Measurements from ENCODE around the gene MYEOV.

MYEOV gene

DNA sequence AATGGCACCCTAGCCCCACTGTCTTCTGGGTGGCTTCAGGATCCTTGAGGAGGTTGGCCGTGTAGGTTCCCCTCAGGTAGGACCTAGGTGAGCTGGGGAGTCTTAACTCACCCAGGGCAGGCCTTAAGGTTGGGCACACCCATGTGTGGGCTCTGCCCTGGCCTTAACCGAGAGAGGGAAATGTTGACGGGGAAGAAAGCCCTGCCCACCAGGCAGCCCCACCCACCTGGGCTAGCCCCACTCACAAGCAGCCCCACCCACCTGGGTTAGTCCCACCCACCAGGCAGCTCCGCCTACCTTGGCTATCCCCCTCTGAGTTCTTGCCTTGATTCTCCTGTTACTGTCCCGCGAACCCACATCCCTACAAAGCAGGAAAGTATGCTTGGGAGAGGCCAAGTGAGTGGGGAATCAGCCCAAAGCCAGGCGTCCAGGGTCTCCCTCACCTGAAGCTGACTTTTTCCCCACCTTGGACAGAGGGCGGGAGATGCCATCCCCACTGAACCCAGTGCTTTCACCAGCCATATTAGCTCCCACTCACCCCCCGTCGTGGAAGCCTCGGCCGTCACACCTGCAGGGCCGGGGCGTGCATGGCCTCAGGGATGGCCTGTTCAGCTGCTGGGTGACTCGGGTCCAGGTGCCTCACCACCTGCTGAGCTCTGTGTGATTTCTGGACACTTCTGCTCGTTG, at the start of gene MYEOV:
Gene MYEOV, plus strand, starts transcription at position 337 of the 687 bp plus-strand sequence. CDS start 1,200 bp downstream, outside the sequence.
- TF ChIP-seq, protein P1, sequence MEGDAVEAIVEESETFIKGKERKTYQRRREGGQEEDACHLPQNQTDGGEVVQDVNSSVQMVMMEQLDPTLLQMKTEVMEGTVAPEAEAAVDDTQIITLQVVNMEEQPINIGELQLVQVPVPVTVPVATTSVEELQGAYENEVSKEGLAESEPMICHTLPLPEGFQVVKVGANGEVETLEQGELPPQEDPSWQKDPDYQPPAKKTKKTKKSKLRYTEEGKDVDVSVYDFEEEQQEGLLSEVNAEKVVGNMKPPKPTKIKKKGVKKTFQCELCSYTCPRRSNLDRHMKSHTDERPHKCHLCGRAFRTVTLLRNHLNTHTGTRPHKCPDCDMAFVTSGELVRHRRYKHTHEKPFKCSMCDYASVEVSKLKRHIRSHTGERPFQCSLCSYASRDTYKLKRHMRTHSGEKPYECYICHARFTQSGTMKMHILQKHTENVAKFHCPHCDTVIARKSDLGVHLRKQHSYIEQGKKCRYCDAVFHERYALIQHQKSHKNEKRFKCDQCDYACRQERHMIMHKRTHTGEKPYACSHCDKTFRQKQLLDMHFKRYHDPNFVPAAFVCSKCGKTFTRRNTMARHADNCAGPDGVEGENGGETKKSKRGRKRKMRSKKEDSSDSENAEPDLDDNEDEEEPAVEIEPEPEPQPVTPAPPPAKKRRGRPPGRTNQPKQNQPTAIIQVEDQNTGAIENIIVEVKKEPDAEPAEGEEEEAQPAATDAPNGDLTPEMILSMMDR (IDR thresholded peaks at IDR 0.05; ENCODE audit: borderline replicate concordance, insufficient read depth, low read depth, low read length): no peak
- peak within 1 kb of the TSS; percentile 37 for H3K4me3 ChIP-seq (ENCODE audit: low read depth, low read length)

DNA sequence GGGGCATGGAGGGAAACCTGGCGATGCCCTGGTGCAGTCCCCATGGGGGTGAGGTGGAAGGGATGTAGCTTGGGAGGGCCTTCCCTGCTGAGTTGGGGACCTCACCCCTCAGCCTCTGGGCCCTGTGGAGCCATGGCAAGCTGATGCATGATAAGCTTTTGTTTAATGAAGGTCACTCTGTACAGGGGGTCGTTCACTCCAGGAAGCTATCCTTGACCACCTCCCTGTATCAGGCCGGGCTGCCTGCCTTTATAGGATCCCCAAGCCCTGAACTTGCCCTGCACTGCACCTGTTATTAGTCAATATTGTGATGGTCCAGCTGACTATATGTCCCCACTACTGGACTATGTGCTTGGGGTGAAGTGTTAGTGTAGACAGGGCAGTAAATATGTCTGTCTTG, 49.7 kb upstream of the MYEOV start:
- no peak overlapping the region for H3K4me3 ChIP-seq (ENCODE audit: low read depth, low read length)
- TF ChIP-seq, protein P1 (IDR thresholded peaks at IDR 0.05; ENCODE audit: borderline replicate concordance, insufficient read depth, low read depth, low read length): no peak

DNA sequence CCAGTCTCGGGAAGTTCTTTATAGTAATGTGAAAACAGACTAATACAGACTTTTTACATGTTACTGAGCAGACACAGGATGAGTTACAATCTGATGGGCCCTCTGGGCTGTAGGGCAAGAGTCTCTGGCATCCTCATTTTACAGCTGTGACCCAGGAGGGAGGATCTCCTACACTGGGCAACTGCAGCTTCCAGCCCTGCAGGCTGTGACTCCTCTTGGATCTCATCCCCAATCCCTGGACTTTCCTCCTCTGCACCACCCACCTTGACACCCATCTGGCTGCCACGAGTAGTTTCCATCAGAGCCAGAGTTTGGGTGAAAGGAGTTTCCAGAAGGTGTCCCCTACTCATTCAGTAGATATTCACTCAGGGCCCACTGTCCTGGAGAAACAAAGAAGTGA, 48.9 kb upstream of the MYEOV start:
- TF ChIP-seq, protein P1 (IDR thresholded peaks at IDR 0.05; ENCODE audit: borderline replicate concordance, insufficient read depth, low read depth, low read length): no peak
- no peak overlapping the region for H3K4me3 ChIP-seq (ENCODE audit: low read depth, low read length)

DNA sequence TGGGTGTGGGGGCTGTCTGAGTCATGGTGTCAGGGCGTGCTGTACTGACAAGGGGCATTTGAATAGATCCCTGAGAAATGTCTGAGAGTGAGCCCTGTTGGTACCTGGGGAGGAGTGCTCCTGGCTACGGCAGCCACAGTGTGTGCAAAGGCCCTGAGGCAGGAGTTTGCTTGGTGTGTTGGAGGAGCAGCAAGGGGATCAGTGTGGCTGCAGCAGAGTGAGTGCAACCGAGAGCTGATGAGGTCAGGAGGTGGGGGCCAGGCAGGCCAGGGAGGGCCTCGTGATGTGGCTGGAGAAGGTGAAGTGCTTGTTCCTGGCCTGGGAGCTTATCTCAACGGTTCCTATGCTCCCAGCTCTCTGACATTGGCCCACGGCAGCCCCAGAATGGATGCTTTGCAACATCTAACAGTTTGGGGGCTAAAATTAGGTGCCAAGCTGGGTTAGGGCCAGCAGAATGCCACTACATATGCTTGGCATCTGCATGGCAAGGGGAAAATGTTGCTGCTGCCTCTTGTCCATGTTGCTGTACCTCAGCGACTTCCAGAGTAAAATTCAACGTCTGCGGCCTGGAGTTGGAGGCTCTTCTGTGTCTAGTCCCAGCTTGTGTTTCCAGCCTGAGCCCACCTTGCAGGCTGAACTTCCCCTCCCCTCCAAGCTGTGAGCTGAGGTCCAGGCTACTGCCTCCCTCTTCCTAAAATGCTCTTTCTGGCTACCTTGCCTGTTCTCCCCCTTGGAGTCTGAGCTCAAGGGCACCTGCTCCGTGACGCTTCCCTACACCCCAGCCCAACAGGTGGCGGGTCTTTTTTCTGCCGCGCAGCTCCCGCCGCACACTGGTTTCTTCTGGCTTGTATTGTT, 48.2 kb upstream of the MYEOV start:
- no peak overlapping the region for H3K4me3 ChIP-seq (ENCODE audit: low read depth, low read length)
- TF ChIP-seq, protein P1 (IDR thresholded peaks at IDR 0.05; ENCODE audit: borderline replicate concordance, insufficient read depth, low read depth, low read length): no peak

DNA sequence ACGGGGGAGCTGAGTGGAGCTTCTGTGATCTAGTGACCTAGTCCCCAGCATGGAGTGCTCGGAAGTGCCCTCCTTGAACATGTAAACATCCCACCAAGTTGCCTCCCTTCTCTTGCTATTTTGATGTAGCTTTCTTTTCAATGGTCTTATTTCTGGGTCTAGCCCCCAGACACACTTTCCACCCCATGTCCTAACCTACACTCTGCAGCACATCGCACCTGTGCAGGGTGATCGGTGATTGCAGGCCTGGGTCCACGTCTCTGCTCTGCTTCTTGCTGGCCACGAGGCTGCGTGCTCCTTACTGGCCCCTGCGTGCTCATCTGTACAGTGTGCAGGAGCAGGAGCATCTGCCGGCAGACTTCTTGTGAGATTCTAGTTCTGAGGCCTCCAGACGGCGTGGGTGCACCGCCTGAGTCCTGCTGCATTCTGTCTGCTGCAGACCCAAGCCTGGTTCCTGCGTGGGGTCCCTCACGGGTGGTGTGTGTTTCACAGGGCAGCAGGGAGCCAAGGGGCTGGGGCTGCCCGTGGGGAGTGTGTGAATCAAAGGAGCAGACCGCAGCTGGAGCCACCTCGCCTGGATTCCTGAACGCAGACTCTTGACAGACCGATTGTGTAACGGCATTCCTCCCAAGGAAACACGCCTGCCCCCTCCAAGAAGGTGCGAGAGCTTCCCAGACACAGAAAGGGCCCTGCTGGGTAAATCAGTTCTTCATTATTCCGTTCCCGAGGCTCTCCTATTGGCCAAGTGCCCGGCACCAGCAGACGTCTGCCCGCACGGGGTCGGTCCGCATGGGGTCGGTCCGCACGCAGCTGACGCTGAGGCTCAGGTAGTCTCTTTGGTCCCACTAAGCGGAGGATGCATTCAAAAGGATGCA, 44.4 kb upstream of the MYEOV start:
- H3K4me3 ChIP-seq (ENCODE audit: low read depth, low read length): no peak overlapping the region
- TF ChIP-seq, protein P1 (IDR thresholded peaks at IDR 0.05; ENCODE audit: borderline replicate concordance, insufficient read depth, low read depth, low read length): no peak

DNA sequence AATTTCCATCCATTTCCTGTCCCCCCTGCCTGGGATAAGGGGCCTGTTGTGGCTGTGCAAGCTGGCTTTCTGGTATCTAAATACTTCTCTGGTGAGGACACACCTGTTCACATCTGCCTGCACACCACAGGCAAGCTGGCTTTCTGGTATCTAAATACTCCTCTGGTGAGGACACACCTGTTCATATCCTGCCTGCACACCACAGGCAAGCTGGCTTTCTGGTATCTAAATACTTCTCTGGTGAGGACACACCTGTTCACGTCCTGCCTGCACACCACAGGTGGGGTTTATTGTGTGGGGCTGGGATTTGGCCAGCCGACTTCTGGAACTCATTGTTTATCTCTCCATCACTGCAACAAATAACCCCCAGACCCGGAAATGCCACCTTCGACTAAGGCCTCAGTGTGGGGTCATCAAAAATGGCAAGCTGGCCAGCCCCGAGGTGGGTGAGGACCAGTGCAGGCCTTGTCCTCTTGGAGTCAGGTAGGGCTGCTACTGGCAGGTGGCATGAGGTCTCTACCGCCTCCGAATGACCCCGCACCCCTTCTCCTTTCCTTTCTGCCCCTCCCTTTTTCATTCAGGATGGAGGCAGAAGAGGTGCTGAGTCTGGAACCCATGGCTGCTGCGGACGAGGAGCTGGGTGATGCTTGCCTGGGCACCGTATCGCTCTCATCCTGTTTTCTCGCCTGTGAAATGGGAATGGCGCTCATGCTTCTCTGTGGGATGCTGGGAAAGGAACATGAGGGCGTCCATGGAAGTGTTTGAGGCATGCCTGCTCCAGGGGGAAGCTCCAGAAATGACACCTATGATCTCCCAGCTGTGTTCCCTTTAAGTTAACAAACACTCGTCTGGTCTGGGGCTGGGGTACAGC, 43.5 kb upstream of the MYEOV start:
- TF ChIP-seq, protein P1 (IDR thresholded peaks at IDR 0.05; ENCODE audit: borderline replicate concordance, insufficient read depth, low read depth, low read length): no peak
- H3K4me3 ChIP-seq (ENCODE audit: low read depth, low read length): no peak overlapping the region

Data from GM12875 (cell line).